SK-N-SH (cell line): Measurements from ENCODE around the gene KLHL4.

Experiments used
- EP300 ChIP-seq, 2 experiments: IDR thresholded peaks; 2 replicates each; pipeline versions ENCODE4 v1.4.0 to v1.6.1; 2012; ENCODE audit warnings: borderline replicate concordance in 1 of 2, low read depth in 1 of 2, low read length in 1 of 2
- FOXM1 ChIP-seq: IDR thresholded peaks from 2 replicates; pipeline ENCODE4 v1.4.0; 2012; ENCODE audit warnings: low read depth, mild to moderate bottlenecking
- GATA2 ChIP-seq: sonication (generic); formaldehyde crosslinking; IDR thresholded peaks from 2 replicates; pipeline ENCODE4 v1.5.0; 2020; ENCODE audit warnings: mild to moderate bottlenecking, missing genetic modification reagents
- JUND ChIP-seq: IDR thresholded peaks from 2 replicates; pipeline ENCODE4 v1.4.0; 2012
- MEF2A ChIP-seq: IDR thresholded peaks from 2 replicates; pipeline ENCODE4 v1.4.0; 2012; ENCODE audit warnings: low read depth, borderline replicate concordance
- MXI1 ChIP-seq: IDR thresholded peaks from 2 replicates; pipeline ENCODE4 v1.6.1; 2012; ENCODE audit warnings: mild to moderate bottlenecking, low read depth, low read length, improper control_type of control experiment
- POLR2AphosphoS5 ChIP-seq: IDR thresholded peaks from 2 replicates; pipeline ENCODE4 v1.6.1; 2012; ENCODE audit warnings: low read depth, low read length
- RCOR1 ChIP-seq: fragments of 150-350 bp; IDR thresholded peaks from 2 replicates; pipeline ENCODE4 v1.6.1; 2017; ENCODE audit warnings: antibody characterized with exemption, low read length
- RFX5 ChIP-seq: IDR thresholded peaks from 2 replicates; pipeline ENCODE4 v1.6.1; 2012; ENCODE audit warnings: mild to moderate bottlenecking, improper control_type of control experiment, low read length
- TCF12 ChIP-seq: IDR thresholded peaks from 2 replicates; pipeline ENCODE4 v1.4.0; 2012
- YY1 ChIP-seq: IDR thresholded peaks from 2 replicates; pipeline ENCODE4 v1.4.0; 2012; ENCODE audit warnings: low read depth, mild to moderate bottlenecking
- TF ChIP-seq, protein P1 (sequence below): IDR thresholded peaks from 2 replicates; pipeline ENCODE4 v1.4.0; 2012; ENCODE audit warnings: low read depth
- TF ChIP-seq, protein P2 (sequence below): fragments of 200-600 bp; sonication (generic); IDR thresholded peaks from 2 replicates; pipeline ENCODE4 v1.6.1; 2017; ENCODE audit warnings: antibody characterized with exemption, mild to moderate bottlenecking, moderate library complexity
- TF ChIP-seq, protein P3 (sequence below): IDR thresholded peaks from 2 replicates; pipeline ENCODE4 v1.4.0; 2012; ENCODE audit warnings: low read depth, borderline replicate concordance

DNA sequence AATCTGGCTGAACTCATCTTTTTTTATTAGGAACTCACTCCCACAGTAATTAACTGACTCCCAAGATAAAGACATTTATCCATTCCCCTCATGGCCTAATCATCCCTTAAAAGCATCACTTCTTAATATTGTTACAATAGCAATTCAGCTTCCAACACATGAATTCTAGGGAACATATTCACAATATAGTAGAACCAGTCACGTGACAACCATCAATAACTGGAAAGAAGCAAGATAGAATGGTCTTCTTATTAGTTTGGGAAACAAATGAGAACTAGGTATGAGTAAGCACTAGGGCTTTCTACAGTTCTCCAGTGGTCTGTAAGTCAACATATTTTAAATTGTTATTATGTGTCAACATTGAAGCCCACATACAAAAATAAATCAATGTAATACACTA lies 170.1 kb downstream of the KLHL4 start:
- TF ChIP-seq, protein P1, sequence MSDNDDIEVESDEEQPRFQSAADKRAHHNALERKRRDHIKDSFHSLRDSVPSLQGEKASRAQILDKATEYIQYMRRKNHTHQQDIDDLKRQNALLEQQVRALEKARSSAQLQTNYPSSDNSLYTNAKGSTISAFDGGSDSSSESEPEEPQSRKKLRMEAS, result no peak
- no peak for TF ChIP-seq POLR2AphosphoS5
- no peak for TF ChIP-seq GATA2 (CRISPR knock-in tag)
- TF ChIP-seq, protein P2, sequence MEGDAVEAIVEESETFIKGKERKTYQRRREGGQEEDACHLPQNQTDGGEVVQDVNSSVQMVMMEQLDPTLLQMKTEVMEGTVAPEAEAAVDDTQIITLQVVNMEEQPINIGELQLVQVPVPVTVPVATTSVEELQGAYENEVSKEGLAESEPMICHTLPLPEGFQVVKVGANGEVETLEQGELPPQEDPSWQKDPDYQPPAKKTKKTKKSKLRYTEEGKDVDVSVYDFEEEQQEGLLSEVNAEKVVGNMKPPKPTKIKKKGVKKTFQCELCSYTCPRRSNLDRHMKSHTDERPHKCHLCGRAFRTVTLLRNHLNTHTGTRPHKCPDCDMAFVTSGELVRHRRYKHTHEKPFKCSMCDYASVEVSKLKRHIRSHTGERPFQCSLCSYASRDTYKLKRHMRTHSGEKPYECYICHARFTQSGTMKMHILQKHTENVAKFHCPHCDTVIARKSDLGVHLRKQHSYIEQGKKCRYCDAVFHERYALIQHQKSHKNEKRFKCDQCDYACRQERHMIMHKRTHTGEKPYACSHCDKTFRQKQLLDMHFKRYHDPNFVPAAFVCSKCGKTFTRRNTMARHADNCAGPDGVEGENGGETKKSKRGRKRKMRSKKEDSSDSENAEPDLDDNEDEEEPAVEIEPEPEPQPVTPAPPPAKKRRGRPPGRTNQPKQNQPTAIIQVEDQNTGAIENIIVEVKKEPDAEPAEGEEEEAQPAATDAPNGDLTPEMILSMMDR, result no peak
- no peak for TF ChIP-seq YY1
- TF ChIP-seq TCF12, result no peak
- TF ChIP-seq, protein P3, sequence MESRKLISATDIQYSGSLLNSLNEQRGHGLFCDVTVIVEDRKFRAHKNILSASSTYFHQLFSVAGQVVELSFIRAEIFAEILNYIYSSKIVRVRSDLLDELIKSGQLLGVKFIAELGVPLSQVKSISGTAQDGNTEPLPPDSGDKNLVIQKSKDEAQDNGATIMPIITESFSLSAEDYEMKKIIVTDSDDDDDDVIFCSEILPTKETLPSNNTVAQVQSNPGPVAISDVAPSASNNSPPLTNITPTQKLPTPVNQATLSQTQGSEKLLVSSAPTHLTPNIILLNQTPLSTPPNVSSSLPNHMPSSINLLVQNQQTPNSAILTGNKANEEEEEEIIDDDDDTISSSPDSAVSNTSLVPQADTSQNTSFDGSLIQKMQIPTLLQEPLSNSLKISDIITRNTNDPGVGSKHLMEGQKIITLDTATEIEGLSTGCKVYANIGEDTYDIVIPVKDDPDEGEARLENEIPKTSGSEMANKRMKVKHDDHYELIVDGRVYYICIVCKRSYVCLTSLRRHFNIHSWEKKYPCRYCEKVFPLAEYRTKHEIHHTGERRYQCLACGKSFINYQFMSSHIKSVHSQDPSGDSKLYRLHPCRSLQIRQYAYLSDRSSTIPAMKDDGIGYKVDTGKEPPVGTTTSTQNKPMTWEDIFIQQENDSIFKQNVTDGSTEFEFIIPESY, result no peak
- no peak for TF ChIP-seq RFX5
- no peak for TF ChIP-seq EP300 (IDR thresholded peaks at IDR 0.05; ENCODE audit: borderline replicate concordance in 1 of 2, low read depth in 1 of 2, low read length in 1 of 2)
- no peak for TF ChIP-seq FOXM1
- TF ChIP-seq JUND, result no peak
- TF ChIP-seq MEF2A, result no peak
- TF ChIP-seq MXI1, result no peak
- no peak for TF ChIP-seq RCOR1
